Measurements from ENCODE around the gene LRRC1.

DNA sequence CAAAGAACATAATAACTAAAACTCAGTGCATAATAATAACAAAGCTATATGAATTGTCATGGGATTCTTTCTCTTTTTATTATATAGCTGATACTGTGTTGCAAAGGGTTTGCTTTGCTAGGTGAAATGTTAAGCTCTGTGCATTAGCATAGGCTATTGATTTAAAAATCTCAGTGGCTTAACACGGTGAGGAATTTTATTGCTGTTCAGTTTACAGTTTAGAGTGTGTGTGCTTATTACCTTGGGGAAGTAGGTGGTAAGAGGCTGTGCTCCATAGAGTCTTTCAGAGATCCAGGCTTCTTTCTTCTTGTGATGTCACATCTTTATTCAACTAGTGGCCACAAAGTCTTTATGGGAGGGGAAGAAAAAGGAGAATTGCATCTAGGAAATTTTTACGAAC is 55.7 kb downstream of the LRRC1 start:
- TF ChIP-seq, protein P1, sequence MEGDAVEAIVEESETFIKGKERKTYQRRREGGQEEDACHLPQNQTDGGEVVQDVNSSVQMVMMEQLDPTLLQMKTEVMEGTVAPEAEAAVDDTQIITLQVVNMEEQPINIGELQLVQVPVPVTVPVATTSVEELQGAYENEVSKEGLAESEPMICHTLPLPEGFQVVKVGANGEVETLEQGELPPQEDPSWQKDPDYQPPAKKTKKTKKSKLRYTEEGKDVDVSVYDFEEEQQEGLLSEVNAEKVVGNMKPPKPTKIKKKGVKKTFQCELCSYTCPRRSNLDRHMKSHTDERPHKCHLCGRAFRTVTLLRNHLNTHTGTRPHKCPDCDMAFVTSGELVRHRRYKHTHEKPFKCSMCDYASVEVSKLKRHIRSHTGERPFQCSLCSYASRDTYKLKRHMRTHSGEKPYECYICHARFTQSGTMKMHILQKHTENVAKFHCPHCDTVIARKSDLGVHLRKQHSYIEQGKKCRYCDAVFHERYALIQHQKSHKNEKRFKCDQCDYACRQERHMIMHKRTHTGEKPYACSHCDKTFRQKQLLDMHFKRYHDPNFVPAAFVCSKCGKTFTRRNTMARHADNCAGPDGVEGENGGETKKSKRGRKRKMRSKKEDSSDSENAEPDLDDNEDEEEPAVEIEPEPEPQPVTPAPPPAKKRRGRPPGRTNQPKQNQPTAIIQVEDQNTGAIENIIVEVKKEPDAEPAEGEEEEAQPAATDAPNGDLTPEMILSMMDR (IDR thresholded peaks at IDR 0.05; ENCODE audit: insufficient read depth, low read depth, low read length), result no peak
- no peak for TF ChIP-seq EZH2 (IDR thresholded peaks at IDR 0.05; ENCODE audit: insufficient read depth, low read length)

Data from astrocyte (in vitro differentiated cells and primary cell).